GM21515 (cell line): Measurements from ENCODE around the gene KIF18B.
A peak's percentile ranks its signal among the peaks of the same experiment; 100 is the strongest.
"Not testable (repeated sequence)": the region's sequence is repeated elsewhere in the genome, so short reads cannot be mapped to it uniquely, and the experiment has no call there.

Experiments used
- ATAC-seq: cut with Tn5 transposase; IDR thresholded peaks from one replicate; pipeline ENCODE4 v1.9.1; 2021; ENCODE audit not compliant: unreplicated experiment

The KIF18B gene

DNA sequence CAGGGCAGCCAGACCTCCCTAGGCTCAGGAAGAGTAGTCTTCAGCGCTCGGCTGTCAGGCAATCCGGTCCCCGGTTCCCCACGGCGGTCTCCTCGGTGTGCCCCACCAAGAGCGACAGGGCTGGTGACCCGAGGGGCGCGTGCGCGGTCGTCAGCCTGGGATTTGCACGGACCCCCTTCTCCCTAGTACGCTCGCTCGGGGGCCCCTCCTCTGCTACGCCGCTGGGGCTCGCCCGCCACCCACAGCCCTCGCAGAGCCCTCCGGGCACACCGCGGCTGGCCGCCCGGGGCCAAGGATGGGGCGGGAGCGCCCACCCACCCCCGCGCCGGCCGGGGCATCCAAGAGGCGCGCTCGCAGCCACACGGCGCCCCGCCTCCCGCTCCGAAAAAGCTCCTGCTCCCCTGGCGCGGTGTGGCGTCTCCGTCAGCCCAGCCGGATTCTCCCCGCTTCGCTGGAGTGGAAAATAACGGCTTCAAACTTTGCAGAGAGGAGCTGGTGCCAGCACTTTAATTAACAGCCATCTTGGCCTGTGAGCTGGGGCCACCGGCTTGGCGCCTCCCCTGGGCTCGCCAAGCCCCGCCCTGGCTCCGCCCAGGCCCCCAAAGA is 22.7 kb upstream of the KIF18B start:
- ATAC-seq: no peak

DNA sequence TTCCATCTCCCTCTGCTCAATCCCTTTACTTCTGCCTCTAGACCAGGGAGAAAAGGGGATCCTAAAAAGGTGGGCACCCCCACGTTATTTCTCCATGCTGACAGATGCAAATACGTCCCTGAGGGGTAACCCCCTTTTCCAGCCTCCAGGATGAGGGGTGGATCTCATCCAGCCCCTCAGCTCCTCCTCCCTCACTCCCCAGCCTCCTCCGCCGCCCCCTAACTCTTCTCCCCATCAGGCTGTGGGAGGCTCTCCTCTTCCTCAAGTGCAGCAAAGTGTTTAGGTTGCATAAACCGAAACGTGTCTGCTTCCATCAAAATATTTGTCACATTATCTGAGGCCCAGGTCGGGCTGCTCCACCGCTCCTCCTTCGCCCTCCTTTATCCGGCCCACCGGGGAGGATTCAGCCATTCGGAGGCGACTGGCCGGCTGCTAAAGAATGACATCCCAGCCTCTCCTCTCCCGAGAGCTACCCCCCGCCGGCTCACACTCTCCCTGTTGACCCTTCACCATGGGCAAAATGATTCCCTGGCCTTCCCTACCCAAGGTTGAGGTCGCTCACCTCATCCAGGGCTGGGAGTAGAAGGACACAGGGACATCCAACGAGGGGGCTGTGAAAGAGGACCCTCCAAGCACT is 21.7 kb upstream of the KIF18B start:
- no peak for ATAC-seq

DNA sequence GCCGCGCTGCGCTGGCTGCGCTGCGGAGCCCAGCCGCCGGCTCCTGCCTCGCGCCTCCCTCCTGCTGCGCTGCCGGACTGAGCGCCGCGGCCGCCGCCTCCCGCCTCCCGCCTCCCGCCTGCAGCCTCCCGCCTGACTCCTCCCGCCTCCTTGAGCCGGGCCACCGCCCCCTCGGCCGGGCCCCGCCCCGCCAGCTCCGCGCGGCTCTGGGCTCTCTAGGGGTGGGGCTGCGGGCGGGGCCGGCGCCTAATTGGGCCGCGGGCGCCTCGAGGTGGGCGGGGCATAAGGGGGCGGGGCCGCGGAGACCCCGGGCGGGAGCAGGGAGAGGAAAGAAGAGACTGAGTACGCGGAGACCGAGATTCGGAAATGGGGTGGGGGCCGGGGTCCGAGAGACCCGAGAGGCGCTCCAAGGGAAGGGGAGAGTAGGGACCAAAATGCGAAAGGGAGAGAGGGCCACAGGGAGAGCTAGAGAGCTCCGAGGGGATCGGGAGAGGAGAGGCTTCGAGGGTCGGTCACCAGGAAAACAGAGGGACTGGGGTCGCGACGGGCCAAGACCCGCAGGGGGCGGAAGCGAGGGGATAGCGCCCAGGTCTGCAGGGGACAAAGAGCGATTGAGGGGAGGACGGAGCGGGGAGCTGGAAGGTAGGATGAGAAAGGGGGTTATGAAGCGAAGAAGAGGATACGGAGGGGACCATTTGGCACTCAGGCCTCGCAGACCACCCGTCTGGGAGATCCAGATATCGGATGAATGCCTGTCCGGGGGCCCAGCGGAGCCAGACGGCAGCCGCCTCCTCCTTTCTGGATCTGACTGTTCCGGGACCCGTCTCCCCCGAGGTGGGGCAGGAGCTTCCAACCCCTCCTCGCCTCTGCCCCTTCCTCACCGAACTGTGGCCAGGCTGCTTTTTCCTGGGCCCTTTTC is 20.9 kb upstream of the KIF18B start, which contains the start of gene C1QL1:
C1QL1 (minus strand) TSS at position 79 of the 919 bp plus-strand sequence. CDS start 255 bp downstream, outside the sequence.
- ATAC-seq: peak; percentile 65

DNA sequence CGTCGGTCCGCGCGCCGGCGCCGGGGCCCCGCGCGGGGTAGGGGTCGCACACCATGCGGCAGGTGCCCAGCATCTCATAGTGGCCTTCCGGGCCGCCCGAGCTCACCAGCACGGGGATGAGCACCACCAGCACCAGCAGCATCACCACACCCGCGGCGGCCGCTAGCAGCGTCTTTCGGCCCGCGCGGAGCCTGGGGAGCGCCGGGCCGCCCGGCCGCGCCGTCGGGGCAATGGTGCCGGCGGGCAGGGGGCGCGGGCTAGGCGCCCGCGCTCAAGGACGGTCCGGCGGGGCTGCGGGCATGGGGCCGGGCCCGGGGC is 20.3 kb upstream of the KIF18B start:
- ATAC-seq: no peak

DNA sequence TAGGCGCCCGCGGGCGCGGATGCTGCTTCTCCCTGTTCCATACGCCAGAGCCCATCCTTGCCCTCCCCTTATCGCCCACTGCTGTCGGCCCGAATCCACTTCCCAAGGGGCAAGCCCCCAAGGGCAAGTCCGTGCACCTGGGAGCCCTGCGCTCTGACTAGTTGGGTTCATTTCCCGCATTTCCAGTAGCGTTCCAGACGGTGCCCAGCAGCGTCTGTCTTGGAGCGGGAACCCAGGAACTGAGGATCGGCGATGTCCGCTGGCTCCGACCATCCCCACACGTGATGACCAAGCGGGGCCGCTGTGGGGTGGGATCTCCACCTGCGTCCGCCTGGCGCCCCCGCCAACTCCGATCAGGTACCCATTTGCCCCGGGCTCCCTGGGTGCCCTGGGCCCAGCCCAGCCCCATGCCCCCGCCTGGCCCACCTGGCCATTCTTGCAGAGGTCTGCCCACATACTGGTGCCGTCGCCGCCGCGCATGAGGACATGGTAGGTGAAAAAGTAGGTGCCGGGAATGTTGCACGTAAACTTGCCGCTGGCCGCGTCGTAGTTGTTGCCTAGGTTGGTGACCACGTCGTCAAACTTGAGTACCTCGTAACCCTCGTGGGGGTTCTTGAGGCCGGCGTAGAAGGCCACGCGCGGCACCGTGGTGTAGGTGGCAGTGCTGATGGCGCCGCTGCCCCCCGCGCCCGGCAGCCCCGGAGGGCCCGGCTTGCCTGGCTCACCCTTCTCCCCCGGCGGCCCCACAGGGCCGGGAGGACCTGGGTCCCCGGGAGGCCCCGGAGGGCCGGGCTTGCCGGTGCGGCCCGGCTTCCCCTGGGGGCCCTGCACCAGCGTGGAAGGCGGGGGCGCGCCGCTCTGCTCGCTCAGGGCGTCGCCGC is 19.7 kb upstream of the KIF18B start:
- peak; percentile 11 for ATAC-seq

DNA sequence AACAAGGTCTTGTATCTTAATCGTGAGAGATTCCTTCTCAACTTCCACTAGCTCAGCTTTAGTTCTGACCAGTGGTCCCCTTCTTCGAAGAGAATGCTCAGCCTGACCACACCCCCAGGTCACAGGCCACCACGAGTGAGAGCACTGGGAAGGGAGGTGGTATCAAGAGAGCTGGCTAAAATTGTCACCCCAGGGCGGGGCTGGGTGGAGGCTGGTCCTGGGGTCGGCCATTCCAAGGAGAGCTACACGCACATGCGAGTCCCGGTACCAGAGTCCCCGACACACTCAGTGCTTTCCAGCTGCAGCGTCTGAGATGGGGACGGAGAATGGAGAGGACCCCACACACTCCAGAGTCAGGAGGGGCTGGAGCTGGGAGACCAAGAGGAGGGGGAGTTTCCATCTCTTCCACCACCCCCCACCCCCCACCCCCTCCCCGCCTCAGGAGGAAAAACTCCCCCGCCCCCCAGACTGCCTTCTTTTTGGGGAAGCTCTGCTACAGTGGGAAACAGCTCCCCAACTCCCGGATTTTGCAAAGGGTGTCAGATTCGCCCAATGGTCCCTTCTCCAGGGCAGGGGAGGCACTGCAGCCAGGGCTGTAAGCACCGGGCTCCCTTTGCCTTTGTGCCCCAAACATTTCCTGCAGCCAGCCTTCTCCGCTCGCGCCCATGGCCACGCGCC is 18.9 kb upstream of the KIF18B start:
- ATAC-seq: no peak

DNA sequence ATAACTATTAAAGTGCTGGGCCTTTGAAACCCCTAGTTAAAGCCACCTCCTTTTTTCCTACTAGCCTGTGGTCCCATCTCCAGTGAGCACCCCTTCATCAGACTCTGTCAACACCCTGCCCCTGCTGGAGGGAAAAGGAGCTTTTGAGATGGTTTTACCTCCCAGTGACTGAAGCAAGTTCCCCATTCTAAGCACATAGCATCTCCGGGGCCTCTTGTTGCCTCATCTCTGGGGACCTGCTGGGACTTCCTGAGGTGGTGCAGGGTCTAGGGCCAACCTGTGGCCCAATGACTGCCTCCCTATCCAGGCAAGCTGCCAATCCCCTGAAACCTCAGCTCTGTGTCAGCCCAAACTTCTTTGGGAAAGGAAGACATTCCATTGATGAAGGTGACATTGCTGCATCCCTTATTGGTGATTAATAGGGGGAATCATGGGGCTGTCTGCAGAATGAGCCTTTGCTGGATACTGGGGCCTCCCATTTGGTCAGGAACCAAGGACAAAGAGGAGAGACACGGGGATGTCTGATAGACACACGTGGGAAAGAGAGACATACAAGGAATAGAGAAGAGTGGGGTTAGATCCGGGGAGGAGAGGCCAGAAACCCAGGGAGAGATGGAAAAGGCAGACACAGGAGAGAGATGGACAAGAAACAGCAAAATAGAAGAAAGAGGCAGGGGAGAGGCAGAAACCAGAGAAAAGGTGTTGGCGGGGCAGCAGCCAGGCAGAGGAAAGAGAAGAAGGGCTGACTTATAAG is 18.1 kb upstream of the KIF18B start:
- ATAC-seq: no peak

DNA sequence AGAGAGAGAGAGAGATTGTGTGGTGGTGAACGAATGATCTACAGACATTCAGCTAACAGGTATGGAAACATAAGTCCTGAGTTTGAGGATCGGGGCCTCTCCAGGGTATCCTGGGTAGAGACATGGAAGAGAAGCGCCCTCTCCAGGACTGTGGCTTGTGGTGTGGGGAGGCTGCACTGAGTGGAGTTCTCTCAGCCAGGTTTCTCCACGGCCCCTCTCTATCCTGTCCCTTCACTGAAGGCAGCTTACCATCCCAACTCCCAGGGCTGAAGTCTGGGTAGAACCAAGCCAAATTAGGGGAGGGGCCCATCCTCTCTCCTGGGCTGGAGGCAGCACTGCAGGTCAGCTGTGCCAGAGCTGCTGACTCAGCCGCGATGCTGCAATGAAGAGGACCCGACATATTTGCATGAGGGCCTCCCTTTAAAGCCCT is 14.4 kb upstream of the KIF18B start:
- no peak for ATAC-seq

DNA sequence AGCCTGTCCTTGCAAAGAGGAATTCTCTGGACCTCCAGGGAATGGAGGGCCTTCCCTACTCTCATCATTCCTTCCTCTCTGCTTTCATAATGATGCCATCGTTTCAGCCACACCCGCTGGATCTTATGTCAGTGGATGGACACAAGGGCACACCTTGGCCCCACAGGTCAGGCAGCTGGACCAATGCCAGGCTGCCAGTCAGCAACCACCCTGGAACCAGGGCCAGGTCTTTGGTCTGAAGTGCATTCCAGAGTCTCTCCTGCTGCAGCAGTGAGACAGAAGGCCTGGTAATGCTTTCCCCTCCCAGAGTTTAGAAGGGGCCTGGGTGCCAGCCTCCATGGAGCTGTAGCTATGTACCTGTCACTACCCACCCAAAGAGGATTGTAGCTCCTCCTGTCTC is 13.1 kb upstream of the KIF18B start:
- no peak for ATAC-seq

DNA sequence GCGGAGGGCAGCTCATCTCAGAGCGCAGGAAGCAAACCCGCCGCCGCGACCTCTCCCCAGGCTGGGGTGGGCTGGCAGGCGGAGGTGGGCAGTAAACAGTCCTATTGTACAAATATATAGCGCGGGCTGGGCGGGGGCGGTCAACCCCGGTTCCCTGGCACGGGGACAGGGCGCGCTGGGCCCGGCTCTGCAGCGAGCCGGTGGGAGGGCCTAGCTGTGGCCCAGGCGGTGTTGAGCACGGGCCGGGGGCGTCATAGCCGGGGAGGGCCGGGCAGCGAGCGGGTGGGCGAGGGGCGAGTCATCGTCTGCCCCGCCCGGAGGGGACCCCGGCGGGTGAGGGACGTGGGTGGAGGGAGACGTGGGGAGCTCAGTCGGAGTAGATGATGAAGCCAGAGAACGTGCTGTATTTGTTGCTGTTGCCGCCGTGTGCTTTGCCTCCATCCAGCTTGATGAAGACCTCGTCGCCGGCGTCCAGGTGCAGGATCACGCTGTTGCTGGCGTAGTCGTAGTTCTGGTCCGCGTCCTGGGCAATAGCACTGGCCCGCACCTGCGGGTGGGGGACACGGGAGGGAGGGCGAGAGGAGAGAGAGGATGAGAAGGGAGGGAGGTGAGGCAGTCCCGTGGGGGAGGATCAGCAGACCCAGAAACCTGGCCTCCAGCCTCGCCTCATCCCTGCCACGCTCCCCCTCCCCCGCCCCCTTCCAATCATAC is 12.4 kb upstream of the KIF18B start:
- ATAC-seq: no peak

DNA sequence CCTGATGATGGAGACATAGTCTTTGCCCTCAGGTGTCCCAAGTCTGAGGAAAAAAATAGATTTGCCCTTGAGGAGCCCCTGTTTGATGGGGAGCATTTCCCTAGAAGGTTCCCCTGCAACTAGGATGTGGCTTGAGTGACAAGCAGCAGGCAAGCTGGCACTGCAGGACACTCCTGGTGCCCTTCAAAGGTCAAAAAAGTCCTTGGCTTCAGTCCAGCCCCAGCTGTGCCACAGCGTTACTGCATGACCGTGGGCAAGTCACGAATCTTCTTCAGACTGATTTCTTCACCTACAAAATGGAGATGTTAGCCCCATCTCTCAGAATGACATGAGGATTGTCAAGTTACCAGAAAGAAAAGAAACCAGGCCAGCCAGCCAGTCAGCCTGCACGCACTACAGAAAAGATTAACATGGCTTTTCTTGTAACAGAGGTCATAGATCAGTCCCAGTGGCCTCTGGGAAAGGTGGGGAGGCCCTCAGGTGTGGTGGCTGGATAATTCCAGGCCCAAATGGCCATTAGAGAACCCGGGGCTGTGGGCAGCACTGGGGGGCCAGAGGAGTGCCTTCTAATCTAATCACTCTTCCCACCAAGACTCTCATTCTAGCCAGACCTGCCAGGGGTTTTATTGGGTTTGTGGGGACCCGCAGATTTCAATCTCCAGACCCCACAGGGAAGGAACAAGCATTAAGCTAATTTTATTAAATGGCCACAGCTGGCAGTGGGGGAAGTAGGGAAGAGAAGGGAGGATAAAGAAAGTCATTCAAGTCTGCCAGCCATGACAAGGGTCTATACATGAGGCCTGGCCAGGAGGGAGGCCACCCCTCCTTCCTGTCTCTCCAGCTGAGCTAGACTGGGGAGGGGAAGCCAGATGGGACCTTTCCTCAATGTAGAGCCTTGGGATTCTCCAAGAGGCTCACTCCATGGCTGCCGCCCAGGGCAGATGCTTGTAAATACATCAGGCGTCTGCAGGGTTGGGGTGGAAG is 9.7 kb upstream of the KIF18B start:
- no peak for ATAC-seq

DNA sequence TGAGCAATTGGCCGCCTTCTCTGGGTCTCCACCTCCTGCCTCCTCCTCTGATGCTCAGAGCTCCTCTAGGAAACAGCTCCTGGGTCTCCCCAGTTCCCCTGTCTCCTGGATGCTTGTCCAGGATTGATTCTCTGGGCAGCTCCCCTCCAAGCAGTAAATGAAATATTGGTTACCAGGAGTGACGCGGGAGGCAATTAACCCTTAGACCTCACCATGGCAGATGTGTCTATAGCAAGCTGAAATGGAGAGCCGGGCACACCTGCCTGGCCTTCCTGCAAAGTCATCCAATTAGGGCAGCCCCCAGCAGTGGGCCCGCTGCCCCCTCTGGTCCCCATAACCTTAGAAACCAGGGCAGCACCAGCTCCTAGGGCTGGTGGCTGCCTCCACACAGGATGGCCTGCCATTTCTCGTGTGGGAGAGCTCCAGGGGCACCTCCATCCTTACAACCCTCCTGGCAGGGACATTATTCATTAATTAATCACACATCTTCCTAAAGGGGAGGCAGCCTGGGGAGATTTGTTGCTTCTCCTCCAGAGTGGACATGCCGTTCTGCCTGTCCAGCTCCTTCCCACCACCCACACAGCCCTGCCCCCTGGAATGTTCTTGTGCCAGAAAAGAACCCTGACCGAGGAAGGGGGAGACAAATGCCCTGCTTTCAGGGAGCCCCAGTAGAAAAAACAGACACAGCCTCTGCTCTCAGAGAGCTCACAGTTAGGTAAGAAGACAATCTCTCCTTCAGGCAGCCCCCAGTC is 8.3 kb upstream of the KIF18B start:
- no peak for ATAC-seq

DNA sequence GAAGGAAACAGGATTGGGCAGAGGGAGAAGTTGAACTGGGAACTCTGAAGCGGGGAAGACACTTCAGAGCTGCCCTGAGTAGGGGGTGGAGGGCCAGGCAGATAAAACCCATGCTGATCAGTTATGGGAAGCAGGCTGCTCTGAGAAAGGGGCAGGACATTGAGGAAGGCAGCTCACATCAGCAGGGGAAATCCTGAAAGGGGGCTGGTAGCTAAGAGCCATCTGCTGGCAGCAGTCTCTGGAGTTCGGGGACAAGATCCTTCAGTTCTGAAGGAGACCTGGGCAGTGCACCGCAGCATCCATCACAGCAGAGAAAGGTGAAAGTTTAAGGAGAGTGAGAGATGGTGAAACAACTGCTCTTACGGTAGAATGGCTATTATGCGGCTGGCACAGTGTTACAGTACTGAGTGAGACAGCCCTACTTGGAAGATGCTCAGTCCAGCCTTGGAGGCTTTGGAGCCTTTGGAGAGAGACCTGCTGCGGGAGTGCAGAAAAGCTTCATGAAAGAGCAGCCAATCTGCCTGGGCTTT is 5.4 kb upstream of the KIF18B start:
- ATAC-seq: no peak

DNA sequence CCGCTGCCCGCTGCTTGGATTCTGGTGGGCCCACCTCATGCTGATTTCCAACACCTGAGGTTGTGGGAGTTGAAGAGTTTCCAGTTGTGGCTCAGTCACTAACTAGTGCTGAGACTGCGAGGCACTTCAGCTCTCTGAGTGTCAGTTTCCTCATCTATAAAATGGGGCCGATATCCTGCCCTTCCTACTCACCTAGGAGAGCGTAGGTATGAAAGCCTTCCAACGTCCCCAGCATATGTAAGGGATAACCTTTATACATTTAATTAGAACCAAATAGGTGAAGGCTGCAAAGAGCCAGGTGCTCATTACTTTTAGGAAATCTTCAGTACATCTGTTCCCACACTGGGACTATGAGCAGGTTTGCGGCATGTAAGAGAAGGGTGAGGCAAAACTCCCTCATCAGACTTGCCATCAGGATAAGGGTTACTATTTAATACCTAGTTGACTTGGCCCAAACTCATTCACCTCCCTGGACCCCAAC is 782 bp upstream of the KIF18B start:
- no peak for ATAC-seq

DNA sequence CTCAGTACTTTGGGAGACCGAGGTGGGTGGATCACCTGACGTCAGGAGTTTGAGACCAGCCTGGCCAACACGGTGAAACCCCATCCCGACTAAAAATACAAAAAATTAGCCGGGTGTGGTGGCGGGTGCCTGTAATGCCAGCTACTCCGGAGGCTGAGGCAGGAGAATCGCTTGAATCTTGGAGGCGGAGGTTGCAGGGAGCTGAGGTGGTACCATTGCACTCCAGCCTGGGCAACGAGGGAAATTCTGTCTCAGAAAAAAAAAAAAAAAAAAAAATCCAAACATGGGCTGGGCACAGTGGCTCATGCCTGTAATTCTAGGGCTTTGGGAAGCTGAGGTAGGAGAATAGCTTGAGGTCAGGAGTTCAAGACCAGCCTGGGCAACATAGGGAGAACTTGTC is 1.9 kb downstream of the KIF18B start:
- not testable (repeated sequence) for ATAC-seq

DNA sequence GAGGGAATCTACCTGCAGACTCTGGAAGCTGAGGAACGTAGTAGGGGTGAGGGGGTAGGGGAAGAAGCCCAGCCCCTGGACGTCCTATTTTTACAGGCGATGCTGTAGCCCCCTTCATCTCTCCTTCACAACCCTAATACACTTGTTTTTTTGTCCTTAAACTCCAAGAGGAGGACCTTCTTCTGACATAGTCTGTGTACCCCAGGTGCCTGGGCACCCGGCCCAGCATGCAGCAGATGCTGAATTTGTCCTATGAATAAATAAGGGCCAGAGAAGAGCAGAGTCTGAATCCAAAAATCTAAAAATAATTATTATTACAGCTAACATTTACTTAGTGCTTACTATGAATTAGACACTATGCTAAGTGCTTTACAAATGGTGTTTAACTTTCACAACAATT is 5.1 kb downstream of the KIF18B start:
- ATAC-seq: no peak
